ENCODE measurements around the gene CIROP. TPM values are rescaled to one million over a fixed set of nuclear protein-coding genes. Genes with fewer than 3 reads are reported as not detected.
"Not testable (repeated sequence)": the region's sequence is repeated elsewhere in the genome, so short reads cannot be mapped to it uniquely, and the experiment has no call there.

The CIROP gene
- total RNA-seq, 2 experiments from 2014 or later = not detected

- H3K9me3 Mint-ChIP-seq = no peaks in the 10 kb centered on the region
- H3K4me1 Mint-ChIP-seq = peaks cover 14% of the 10 kb centered on the region
- ATAC-seq (ENCODE audit: low read depth) = no peak
- POLR2A ChIA-PET = interaction anchor here (0.5 kb wide), 1 partner anchor 65 kb away, joined by 3 read pairs; no protein-coding TSS in a partner anchor
- no peak for DNase-seq
- H3K36me3 Mint-ChIP-seq = no peaks in the 10 kb centered on the region
- peaks cover 2% of the 10 kb centered on the region for H3K27me3 Mint-ChIP-seq
- no peak overlapping the region for H3K4me3 Mint-ChIP-seq
- H3K27ac Mint-ChIP-seq = no peak overlapping the region
Measured at GRCh38 chr14:23114669-23115038, 9.9 kb upstream of the CIROP start.

- no peak for ATAC-seq (ENCODE audit: low read depth)
- POLR2A ChIA-PET = interaction anchor here (0.5 kb wide), 1 partner anchor 65 kb away, joined by 3 read pairs; no protein-coding TSS in a partner anchor
Measured at GRCh38 chr14:23114120-23114458, 9.3 kb upstream of the CIROP start.

DNA sequence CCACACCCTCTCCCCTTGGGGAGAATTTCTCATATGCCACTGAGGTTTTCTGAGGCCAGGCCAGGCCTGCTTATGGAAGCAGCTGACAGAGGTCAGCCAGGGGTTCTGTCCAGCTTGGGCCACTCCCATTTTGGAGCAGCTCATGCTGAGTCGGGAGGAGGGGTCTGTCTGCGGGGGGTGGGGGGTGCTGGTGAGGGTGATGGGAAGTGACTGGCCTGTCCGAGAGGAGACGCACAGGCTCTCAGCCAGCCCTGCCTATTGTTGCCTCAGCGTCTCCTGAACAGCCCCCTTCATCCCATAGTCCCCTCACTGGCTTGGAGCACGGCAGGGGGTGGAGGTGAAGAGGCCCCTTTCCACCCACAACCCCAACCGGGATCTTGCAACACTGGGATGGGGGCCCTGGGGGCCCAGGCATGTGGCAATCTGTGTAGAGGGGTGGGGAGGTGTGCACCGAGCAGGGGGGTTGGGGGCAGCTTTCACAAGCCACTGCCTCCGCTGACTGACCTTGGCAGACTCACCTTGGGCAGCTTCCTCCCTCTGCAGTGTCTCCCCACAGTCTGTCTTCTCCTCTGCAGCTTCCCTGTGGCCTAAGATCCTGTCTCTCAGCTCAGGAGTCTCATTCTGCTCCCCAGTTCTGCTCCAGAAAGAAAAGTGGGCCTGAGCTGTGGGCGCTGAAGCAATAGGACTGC lies 8.8 kb upstream of the CIROP start:
- DNase-seq = no peak
- peaks cover 5% of the 10 kb centered on the region for H3K27me3 Mint-ChIP-seq

More at GRCh38 chr14:23114120-23114458, 9.3 kb upstream of the CIROP start:
- DNase-seq = no peak
- H3K36me3 Mint-ChIP-seq = no peaks in the 10 kb centered on the region
- H3K4me1 Mint-ChIP-seq = peaks cover 9% of the 10 kb centered on the region
- no peaks in the 10 kb centered on the region for H3K9me3 Mint-ChIP-seq
- peak overlapping the region; percentile 7 for H3K27ac Mint-ChIP-seq
- H3K27me3 Mint-ChIP-seq = peaks cover 2% of the 10 kb centered on the region
- no peak overlapping the region for H3K4me3 Mint-ChIP-seq

DNA sequence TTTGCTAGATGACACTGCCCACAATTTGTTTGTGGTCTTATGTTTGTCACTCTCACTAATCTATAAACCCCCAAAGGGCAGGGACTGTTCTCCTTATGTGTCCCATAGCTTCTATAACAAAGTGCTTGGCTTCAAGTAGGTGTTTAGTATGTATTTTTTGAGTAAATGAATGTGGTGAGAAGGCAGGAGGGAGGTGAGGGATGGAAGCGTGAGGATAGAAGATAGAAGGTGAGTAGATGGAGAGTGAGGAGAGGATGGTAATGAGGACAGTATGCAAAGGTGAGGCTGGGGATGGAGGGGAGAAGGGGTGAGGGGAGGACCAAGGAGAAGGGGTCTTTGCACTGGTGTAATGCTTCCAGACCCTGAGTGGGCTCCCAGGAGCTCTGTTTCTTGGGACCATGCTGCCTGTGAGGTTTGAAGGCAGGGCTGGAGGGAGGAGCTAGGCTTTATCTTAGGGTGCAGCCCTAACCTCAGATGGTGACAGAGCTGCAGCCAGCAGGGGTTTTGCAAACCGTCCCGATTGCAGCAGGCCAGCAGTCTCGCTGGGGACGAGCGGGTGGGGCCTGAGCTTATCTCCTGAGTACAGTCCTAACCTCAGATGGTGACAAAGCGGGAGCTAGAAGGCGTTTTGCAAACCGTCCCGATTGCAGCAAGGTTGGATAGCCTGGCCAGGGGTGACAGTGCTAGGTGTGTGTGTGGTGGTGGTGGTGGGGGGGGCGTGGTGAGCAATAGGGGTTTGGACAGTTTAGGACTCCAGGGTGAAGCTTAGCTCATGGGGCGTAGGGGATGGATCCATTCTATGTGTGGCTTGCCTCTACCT lies 7.8 kb upstream of the CIROP start:
- H3K4me1 Mint-ChIP-seq = peaks cover 5% of the 10 kb centered on the region
- H3K27ac Mint-ChIP-seq = no peak overlapping the region
- POLR2A ChIA-PET = interaction anchor here (0.8 kb wide), 1 partner anchor 44 kb away, joined by 4 read pairs; no protein-coding TSS in a partner anchor
- no peak overlapping the region for H3K4me3 Mint-ChIP-seq
- H3K9me3 Mint-ChIP-seq = no peaks in the 10 kb centered on the region
- H3K36me3 Mint-ChIP-seq = no peaks in the 10 kb centered on the region
- ATAC-seq (ENCODE audit: low read depth) (no peak), DNase-seq (no peak)
- peaks cover 5% of the 10 kb centered on the region for H3K27me3 Mint-ChIP-seq

More for the DNA sequence above, 8.8 kb upstream of the CIROP start:
- H3K27ac Mint-ChIP-seq = no peak overlapping the region
- no peak for ATAC-seq (ENCODE audit: low read depth)
- H3K36me3 Mint-ChIP-seq = no peaks in the 10 kb centered on the region
- H3K4me3 Mint-ChIP-seq = no peak overlapping the region
- POLR2A ChIA-PET = no interaction called here
- H3K4me1 Mint-ChIP-seq = peaks cover 8% of the 10 kb centered on the region
- H3K9me3 Mint-ChIP-seq = no peaks in the 10 kb centered on the region

- Mint-ChIP-seq H3K36me3 (peaks cover 1% of the 10 kb centered on the region), H3K9me3 (no peaks in the 10 kb centered on the region), H3K27ac (no peak overlapping the region), H3K4me1 (peaks cover 9% of the 10 kb centered on the region), H3K4me3 (no peak overlapping the region), H3K27me3 (peaks cover 5% of the 10 kb centered on the region)
- POLR2A ChIA-PET = interaction anchor here (0.7 to 2.8 kb wide), 2 partner anchors 9 to 15 kb away, joined by 3 to 10 read pairs; partner anchors contain the start of genes C14orf119 and CEBPE
- ATAC-seq (ENCODE audit: low read depth) (no peak), DNase-seq (no peak)
Measured at GRCh38 chr14:23110579-23111365, 6.0 kb upstream of the CIROP start.

DNA sequence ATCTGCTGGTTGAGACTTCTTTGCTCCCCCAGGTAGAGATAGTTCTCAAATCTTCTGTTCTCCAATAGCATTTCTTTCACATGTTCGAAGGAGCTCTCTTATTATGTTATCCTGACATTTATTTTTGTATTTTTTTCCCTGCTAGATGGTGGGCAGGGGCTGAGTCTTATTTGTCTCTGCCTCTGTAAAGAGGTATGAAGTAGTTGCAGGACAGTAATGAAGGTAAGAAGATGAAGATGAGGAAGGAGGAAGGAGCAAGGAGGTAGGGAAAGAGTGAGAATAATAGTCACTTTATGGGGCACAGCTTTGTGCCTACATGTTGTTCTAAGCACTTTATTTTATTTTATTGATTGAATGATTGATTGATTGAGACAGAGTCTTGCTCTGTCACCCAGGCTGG lies 5.0 kb upstream of the CIROP start:
- no peak for DNase-seq
- no peak for ATAC-seq (ENCODE audit: low read depth)
- H3K27ac Mint-ChIP-seq = no peak overlapping the region
- H3K4me3 Mint-ChIP-seq = no peak overlapping the region
- H3K36me3 Mint-ChIP-seq = peaks cover 1% of the 10 kb centered on the region
- H3K9me3 Mint-ChIP-seq = no peaks in the 10 kb centered on the region
- peaks cover 7% of the 10 kb centered on the region for H3K27me3 Mint-ChIP-seq
- POLR2A ChIA-PET = interaction anchor here (0.6 to 2.8 kb wide), 3 partner anchors 10 to 24 kb away, joined by 3 to 10 read pairs (median 4); partner anchors contain the start of gene CEBPE
- H3K4me1 Mint-ChIP-seq = peaks cover 9% of the 10 kb centered on the region

DNA sequence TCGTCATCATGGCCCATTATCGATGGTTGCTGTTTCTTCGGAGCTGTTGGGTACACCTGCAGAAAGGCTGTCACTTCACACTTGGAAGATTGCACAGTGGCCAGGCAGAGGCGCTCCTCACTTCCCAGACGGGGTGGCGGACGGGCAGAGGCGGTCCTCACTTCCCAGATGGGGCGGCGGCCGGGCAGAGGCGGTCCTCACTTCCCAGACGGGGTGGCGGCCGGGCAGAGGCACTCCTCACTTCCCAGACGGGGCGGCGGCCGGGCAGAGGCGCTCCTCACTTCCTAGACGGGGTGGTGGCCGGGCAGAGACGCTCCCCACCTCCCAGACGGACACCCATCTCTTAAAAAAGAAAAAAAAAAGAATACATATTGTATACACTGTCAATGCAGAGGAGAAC lies 3.4 kb upstream of the CIROP start:
- POLR2A ChIA-PET = interaction anchor here (2.8 kb wide), 1 partner anchor 11 kb away, joined by 10 read pairs; the partner anchor contains the start of gene CEBPE
- DNase-seq; H3K4me1 Mint-ChIP-seq; H3K27ac Mint-ChIP-seq; H3K4me3 Mint-ChIP-seq; H3K36me3 Mint-ChIP-seq; H3K27me3 Mint-ChIP-seq; H3K9me3 Mint-ChIP-seq; ATAC-seq (ENCODE audit: low read depth): not testable (repeated sequence)

DNA sequence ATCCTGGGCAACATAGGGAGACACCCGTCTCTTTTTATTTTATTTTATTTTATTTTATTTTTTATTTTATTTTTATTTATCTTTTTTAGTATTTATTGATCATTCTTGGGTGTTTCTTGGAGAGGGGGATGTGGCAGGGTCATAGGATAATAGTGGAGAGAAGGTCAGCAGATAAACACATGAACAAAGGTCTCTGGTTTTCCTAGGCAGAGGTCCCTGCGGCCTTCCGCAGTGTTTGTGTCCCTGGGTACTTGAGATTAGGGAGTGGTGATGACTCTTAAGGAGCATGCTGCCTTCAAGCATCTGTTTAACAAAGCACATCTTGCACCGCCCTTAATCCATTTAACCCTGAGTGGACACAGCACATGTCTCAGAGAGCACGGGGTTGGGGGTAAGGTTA lies 2.8 kb upstream of the CIROP start:
- H3K9me3 Mint-ChIP-seq; H3K27ac Mint-ChIP-seq; H3K27me3 Mint-ChIP-seq; H3K36me3 Mint-ChIP-seq; H3K4me1 Mint-ChIP-seq; H3K4me3 Mint-ChIP-seq; POLR2A ChIA-PET; DNase-seq; ATAC-seq (ENCODE audit: low read depth): not testable (repeated sequence)

GRCh38 chr14:23106747-23107045 lies 1.9 kb upstream of the CIROP start:
- DNase-seq (no peak), ATAC-seq (ENCODE audit: low read depth) (no peak)
- Mint-ChIP-seq H3K4me3 (no peak overlapping the region), H3K36me3 (peaks cover 1% of the 10 kb centered on the region), H3K27me3 (peaks cover 6% of the 10 kb centered on the region), H3K9me3 (no peaks in the 10 kb centered on the region), H3K4me1 (peaks cover 4% of the 10 kb centered on the region), H3K27ac (no peak overlapping the region)
- POLR2A ChIA-PET = interaction anchor here (1.4 kb wide), 1 partner anchor 12 kb away, joined by 13 read pairs; the partner anchor contains the start of genes ACIN1 and C14orf119

GRCh38 chr14:23105348-23105824 lies 597 bp upstream of the CIROP start:
- Mint-ChIP-seq H3K4me3 (no peak overlapping the region), H3K4me1 (peaks cover 4% of the 10 kb centered on the region), H3K36me3 (peaks cover 1% of the 10 kb centered on the region), H3K9me3 (no peaks in the 10 kb centered on the region), H3K27ac (no peak overlapping the region), H3K27me3 (peaks cover 6% of the 10 kb centered on the region)
- POLR2A ChIA-PET = interaction anchor here (0.6 to 1.4 kb wide), 2 partner anchors 11 to 34 kb away, joined by 3 to 13 read pairs; partner anchors contain the start of genes ACIN1 and C14orf119
- ATAC-seq (ENCODE audit: low read depth) = no peak
- no peak for DNase-seq

- peaks cover 7% of the 10 kb centered on the region for H3K4me1 Mint-ChIP-seq
- peaks cover 8% of the 10 kb centered on the region for H3K36me3 Mint-ChIP-seq
- DNase-seq (no peak), ATAC-seq (ENCODE audit: low read depth) (no peak)
- H3K9me3 Mint-ChIP-seq = no peaks in the 10 kb centered on the region
- no peak overlapping the region for H3K4me3 Mint-ChIP-seq
- POLR2A ChIA-PET = interaction anchor here (1.1 kb wide), 1 partner anchor 16 kb away, joined by 3 read pairs; no protein-coding TSS in a partner anchor
- peaks cover 6% of the 10 kb centered on the region for H3K27me3 Mint-ChIP-seq
- no peak overlapping the region for H3K27ac Mint-ChIP-seq
Measured at GRCh38 chr14:23104070-23104590, 659 bp downstream of the CIROP start.

DNA sequence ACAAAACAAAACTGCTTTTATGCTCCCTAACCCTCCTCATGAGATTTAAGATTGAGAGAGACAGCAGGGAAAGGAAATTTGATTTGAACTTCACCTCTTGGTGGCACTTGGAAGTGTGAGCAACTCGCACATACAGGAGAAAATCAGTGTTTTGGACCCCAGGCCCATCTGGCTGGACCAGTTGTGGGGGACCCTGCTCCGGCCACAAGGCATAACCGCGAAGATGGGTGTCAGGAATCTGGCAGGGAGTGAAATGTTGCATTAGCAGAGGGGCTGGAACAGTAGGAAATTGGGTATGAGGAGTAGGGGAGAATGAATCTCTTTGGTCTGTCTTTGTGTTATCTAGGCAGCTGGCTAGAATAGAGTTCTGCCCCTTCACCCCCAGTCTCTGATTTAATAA lies 1.2 kb downstream of the CIROP start:
- Mint-ChIP-seq H3K27ac (no peak overlapping the region), H3K9me3 (no peaks in the 10 kb centered on the region), H3K36me3 (peaks cover 8% of the 10 kb centered on the region), H3K27me3 (peaks cover 3% of the 10 kb centered on the region), H3K4me1 (peaks cover 8% of the 10 kb centered on the region), H3K4me3 (no peak overlapping the region)
- POLR2A ChIA-PET = interaction anchor here (1.1 kb wide), 1 partner anchor 16 kb away, joined by 3 read pairs; no protein-coding TSS in a partner anchor
- ATAC-seq (ENCODE audit: low read depth) = no peak
- DNase-seq = no peak

DNA sequence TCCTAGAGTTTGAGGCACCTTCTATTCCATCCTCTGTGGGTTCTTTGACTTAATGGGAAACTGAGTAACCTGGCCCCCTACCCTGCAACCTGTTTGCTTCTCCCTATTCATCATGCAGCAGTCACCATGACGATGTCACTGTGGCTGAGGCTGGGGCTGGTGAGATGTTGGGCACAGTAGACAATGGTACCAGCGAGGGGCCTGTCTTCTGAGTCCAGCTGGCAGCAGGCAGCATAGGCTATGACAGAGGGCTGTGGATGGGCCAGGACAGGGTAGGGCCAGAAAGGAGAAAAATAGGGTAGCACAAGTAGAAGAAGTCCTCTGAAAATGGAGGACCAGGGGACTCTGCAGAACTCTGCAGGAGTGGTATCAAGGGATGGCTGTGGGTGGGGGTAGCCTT lies 2.0 kb downstream of the CIROP start:
- DNase-seq (no peak), ATAC-seq (ENCODE audit: low read depth) (no peak)
- H3K36me3 Mint-ChIP-seq = peaks cover 8% of the 10 kb centered on the region
- peaks cover 3% of the 10 kb centered on the region for H3K27me3 Mint-ChIP-seq
- H3K27ac Mint-ChIP-seq = no peak overlapping the region
- no peaks in the 10 kb centered on the region for H3K9me3 Mint-ChIP-seq
- H3K4me3 Mint-ChIP-seq = no peak overlapping the region
- peaks cover 8% of the 10 kb centered on the region for H3K4me1 Mint-ChIP-seq
- POLR2A ChIA-PET = interaction anchor here (0.5 kb wide), 1 partner anchor 11 kb away, joined by 7 read pairs; no protein-coding TSS in a partner anchor

Measured in activated naive CD8-positive, alpha-beta T cell treated with anti-CD3 and anti-CD28 coated beads, Interleukin-2, amount 10 ng/mL, durations not matched to agents 7 days and 5 days (primary cell).